ENCODE data around the gene VWA8.

DNA sequence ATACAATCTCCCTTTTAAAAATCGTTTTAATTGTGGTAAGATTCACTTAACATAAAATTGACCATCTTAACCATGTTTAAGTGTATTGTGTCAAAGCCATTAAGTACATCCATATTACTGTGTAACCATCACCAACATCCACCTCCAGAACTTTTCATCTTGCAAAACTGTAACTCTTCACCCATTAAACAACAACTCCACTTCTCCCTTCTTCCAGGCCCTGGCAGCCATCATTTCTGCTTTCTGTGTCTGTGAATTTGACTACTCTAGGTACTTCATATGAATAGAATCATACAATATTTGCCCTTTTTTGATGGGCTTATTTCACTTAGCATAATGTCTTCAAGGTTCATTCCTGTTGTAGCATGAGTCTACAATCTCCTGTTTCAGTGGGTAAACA, 36.5 kb upstream of the VWA8 start:
- TF ChIP-seq CTCF (IDR thresholded peaks at IDR 0.05) = no peak
- no peak for TF ChIP-seq POLR2A (IDR thresholded peaks at IDR 0.05)
